MM.1S (cell line): ENCODE measurements around the gene BTBD1.

Experiments
- EZH2 ChIP-seq: fragments of 300-600 bp; sonication (generic); optimal IDR thresholded peaks from 2 replicates; pipeline ENCODE3; 2017; ENCODE audit warnings: low read depth, mild to moderate bottlenecking, antibody characterized with exemption, low read length, mixed read lengths
- EZH2phosphoT487 ChIP-seq: fragments of 300-600 bp; sonication (generic); IDR thresholded peaks from 2 replicates; pipeline ENCODE4 v1.6.1; 2018; ENCODE audit warnings: antibody characterized with exemption, low read length
- TF ChIP-seq, protein P1 (sequence below): fragments of 300-600 bp; sonication (generic); IDR thresholded peaks from 2 replicates; pipeline ENCODE4 v1.5.1; 2016; ENCODE audit warnings: antibody characterized with exemption, low read length, mixed read lengths

GRCh38 chr15:83065431-83065830, 1.6 kb downstream of the BTBD1 start:
- TF ChIP-seq, protein P1, sequence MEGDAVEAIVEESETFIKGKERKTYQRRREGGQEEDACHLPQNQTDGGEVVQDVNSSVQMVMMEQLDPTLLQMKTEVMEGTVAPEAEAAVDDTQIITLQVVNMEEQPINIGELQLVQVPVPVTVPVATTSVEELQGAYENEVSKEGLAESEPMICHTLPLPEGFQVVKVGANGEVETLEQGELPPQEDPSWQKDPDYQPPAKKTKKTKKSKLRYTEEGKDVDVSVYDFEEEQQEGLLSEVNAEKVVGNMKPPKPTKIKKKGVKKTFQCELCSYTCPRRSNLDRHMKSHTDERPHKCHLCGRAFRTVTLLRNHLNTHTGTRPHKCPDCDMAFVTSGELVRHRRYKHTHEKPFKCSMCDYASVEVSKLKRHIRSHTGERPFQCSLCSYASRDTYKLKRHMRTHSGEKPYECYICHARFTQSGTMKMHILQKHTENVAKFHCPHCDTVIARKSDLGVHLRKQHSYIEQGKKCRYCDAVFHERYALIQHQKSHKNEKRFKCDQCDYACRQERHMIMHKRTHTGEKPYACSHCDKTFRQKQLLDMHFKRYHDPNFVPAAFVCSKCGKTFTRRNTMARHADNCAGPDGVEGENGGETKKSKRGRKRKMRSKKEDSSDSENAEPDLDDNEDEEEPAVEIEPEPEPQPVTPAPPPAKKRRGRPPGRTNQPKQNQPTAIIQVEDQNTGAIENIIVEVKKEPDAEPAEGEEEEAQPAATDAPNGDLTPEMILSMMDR = no peak
- no peak for TF ChIP-seq EZH2
- TF ChIP-seq EZH2phosphoT487 = no peak
